MG63 (cell line): ENCODE data around the gene C3orf70. TPM values are rescaled to one million over a fixed set of nuclear protein-coding genes. Genes with fewer than 3 reads are reported as not detected.

Source experiments
- DNase-seq: peaks from one replicate; pipeline ENCODE4 v3.0.0-alpha.2; 2020
- H3K27me3 ChIP-seq: fragments of 250-450 bp; sonication (Bioruptor Pico); 2 replicates; pipeline ENCODE4 v1.5.1; 2020; ENCODE audit warnings: mild to moderate bottlenecking, moderate library complexity
- H3K36me3 ChIP-seq: fragments of 250-450 bp; sonication (Bioruptor Pico); 2 replicates; pipeline ENCODE4 v1.5.1; 2020; ENCODE audit warnings: mild to moderate bottlenecking, moderate library complexity
- H3K4me3 ChIP-seq: fragments of 250-450 bp; sonication (Bioruptor Pico); 2 replicates; pipeline ENCODE4 v1.5.1; 2020; ENCODE audit warnings: mild to moderate bottlenecking, moderate library complexity
- H3K9me3 ChIP-seq: fragments of 250-450 bp; sonication (Bioruptor Pico); 2 replicates; pipeline ENCODE4 v1.5.1; 2020; ENCODE audit warnings: mild to moderate bottlenecking, moderate library complexity
- total RNA-seq: library from RNA; depleted of rRNA; stranded (reverse); fragments of >200 nt; shearing (Covaris generic); gene quantifications from 2 replicates; pipeline ENCODE4 v1.2.3, GENCODE V29; 2014; ENCODE audit warnings: low replicate concordance

The C3orf70 gene
- total RNA-seq, 1 experiment from 2014 or later: not detected

- no peaks in the 10 kb centered on the region for H3K36me3 ChIP-seq
- no peaks in the 10 kb centered on the region for H3K9me3 ChIP-seq
- no peaks in the 10 kb centered on the region for H3K27me3 ChIP-seq
- no peak overlapping the region for H3K4me3 ChIP-seq
- DNase-seq: peak; percentile 17
Observed at GRCh38 chr3:185070491-185071286, 82.2 kb downstream of the C3orf70 start.

- Histone ChIP-seq H3K27me3 (no peaks in the 10 kb centered on the region), H3K4me3 (no peak overlapping the region), H3K9me3 (no peaks in the 10 kb centered on the region), H3K36me3 (no peaks in the 10 kb centered on the region)
- DNase-seq: no peak
Observed at GRCh38 chr3:185069037-185070030, 83.5 kb downstream of the C3orf70 start.

GRCh38 chr3:185067173-185067572 is 85.7 kb downstream of the C3orf70 start:
- DNase-seq: no peak
- Histone ChIP-seq H3K4me3 (no peak overlapping the region), H3K27me3 (no peaks in the 10 kb centered on the region), H3K36me3 (no peaks in the 10 kb centered on the region), H3K9me3 (no peaks in the 10 kb centered on the region)

- DNase-seq: no peak
- H3K27me3 ChIP-seq: no peaks in the 10 kb centered on the region
- no peaks in the 10 kb centered on the region for H3K36me3 ChIP-seq
- no peak overlapping the region for H3K4me3 ChIP-seq
- no peaks in the 10 kb centered on the region for H3K9me3 ChIP-seq
Observed at GRCh38 chr3:185066251-185066650, 86.6 kb downstream of the C3orf70 start.

GRCh38 chr3:185065059-185065458 is 87.8 kb downstream of the C3orf70 start:
- Histone ChIP-seq H3K4me3 (no peak overlapping the region), H3K36me3 (no peaks in the 10 kb centered on the region), H3K9me3 (peaks cover 1% of the 10 kb centered on the region; the same call in 1 of the 2 replicates), H3K27me3 (no peaks in the 10 kb centered on the region)
- no peak for DNase-seq

- no peak for DNase-seq
- peaks cover 2% of the 10 kb centered on the region; the same call in 1 of the 2 replicates for H3K9me3 ChIP-seq
- no peaks in the 10 kb centered on the region for H3K27me3 ChIP-seq
- no peaks in the 10 kb centered on the region for H3K36me3 ChIP-seq
- H3K4me3 ChIP-seq: no peak overlapping the region
Observed at GRCh38 chr3:185063431-185063830, 89.4 kb downstream of the C3orf70 start.

GRCh38 chr3:185062191-185062590 is 90.7 kb downstream of the C3orf70 start:
- Histone ChIP-seq H3K4me3 (no peak overlapping the region), H3K27me3 (no peaks in the 10 kb centered on the region), H3K36me3 (no peaks in the 10 kb centered on the region; the same call in 1 of the 2 replicates), H3K9me3 (peaks cover 5% of the 10 kb centered on the region)
- DNase-seq: no peak

- H3K36me3 ChIP-seq: peaks cover 3% of the 10 kb centered on the region
- H3K9me3 ChIP-seq: peaks cover 12% of the 10 kb centered on the region
- no peak for DNase-seq
- H3K27me3 ChIP-seq: no peaks in the 10 kb centered on the region
- H3K4me3 ChIP-seq: no peak overlapping the region
Observed at GRCh38 chr3:185060655-185061054, 92.2 kb downstream of the C3orf70 start.

GRCh38 chr3:185059766-185060165 is 93.1 kb downstream of the C3orf70 start:
- H3K36me3 ChIP-seq: peaks cover 12% of the 10 kb centered on the region
- no peaks in the 10 kb centered on the region for H3K27me3 ChIP-seq
- H3K4me3 ChIP-seq: no peak overlapping the region
- H3K9me3 ChIP-seq: peaks cover 14% of the 10 kb centered on the region
- DNase-seq: no peak

GRCh38 chr3:185058796-185059195 is 94.1 kb downstream of the C3orf70 start:
- Histone ChIP-seq H3K9me3 (peaks cover 14% of the 10 kb centered on the region), H3K36me3 (peaks cover 18% of the 10 kb centered on the region), H3K4me3 (no peak overlapping the region), H3K27me3 (no peaks in the 10 kb centered on the region)
- no peak for DNase-seq

- H3K9me3 ChIP-seq: peaks cover 14% of the 10 kb centered on the region
- DNase-seq: no peak
- H3K27me3 ChIP-seq: no peaks in the 10 kb centered on the region
- H3K36me3 ChIP-seq: peaks cover 28% of the 10 kb centered on the region
- no peak overlapping the region for H3K4me3 ChIP-seq
Observed at GRCh38 chr3:185057829-185058228, 95.0 kb downstream of the C3orf70 start.

- no peak for DNase-seq
- H3K9me3 ChIP-seq: peaks cover 14% of the 10 kb centered on the region
- H3K36me3 ChIP-seq: peaks cover 33% of the 10 kb centered on the region
- no peak overlapping the region for H3K4me3 ChIP-seq
- H3K27me3 ChIP-seq: no peaks in the 10 kb centered on the region
Observed at GRCh38 chr3:185056908-185057307, 96.0 kb downstream of the C3orf70 start.

- Histone ChIP-seq H3K9me3 (peaks cover 12% of the 10 kb centered on the region), H3K36me3 (peaks cover 40% of the 10 kb centered on the region), H3K4me3 (no peak overlapping the region), H3K27me3 (no peaks in the 10 kb centered on the region)
- DNase-seq: no peak
Observed at GRCh38 chr3:185052631-185053030, 100.2 kb downstream of the C3orf70 start.

- no peak overlapping the region for H3K4me3 ChIP-seq
- H3K9me3 ChIP-seq: peaks cover 8% of the 10 kb centered on the region; the same call in 1 of the 2 replicates
- DNase-seq: no peak
- peaks cover 40% of the 10 kb centered on the region for H3K36me3 ChIP-seq
- no peaks in the 10 kb centered on the region for H3K27me3 ChIP-seq
Observed at GRCh38 chr3:185051801-185052200, 101.1 kb downstream of the C3orf70 start.

GRCh38 chr3:185049710-185050109 is 103.2 kb downstream of the C3orf70 start:
- no peak overlapping the region for H3K4me3 ChIP-seq
- DNase-seq: no peak
- peaks cover 28% of the 10 kb centered on the region for H3K36me3 ChIP-seq
- H3K27me3 ChIP-seq: no peaks in the 10 kb centered on the region
- no peaks in the 10 kb centered on the region for H3K9me3 ChIP-seq

GRCh38 chr3:185046603-185047002 is 106.3 kb downstream of the C3orf70 start:
- Histone ChIP-seq H3K9me3 (no peaks in the 10 kb centered on the region), H3K4me3 (no peak overlapping the region), H3K27me3 (no peaks in the 10 kb centered on the region), H3K36me3 (peaks cover 4% of the 10 kb centered on the region)
- DNase-seq: no peak

- no peak for DNase-seq
Observed at GRCh38 chr3:185046164-185046515, 106.7 kb downstream of the C3orf70 start.

More at GRCh38 chr3:185046164-185046515, 106.7 kb downstream of the C3orf70 start:
- Histone ChIP-seq H3K27me3 (no peaks in the 10 kb centered on the region), H3K9me3 (no peaks in the 10 kb centered on the region), H3K36me3 (peaks cover 3% of the 10 kb centered on the region), H3K4me3 (no peak overlapping the region)
